CD14-positive monocyte (primary cell): ENCODE data around the gene AP4S1. TPM values are rescaled to one million over a fixed set of nuclear protein-coding genes. Genes with fewer than 3 reads are reported as not detected.

Experiments used
- DNase-seq, 3 donors: peaks; one replicate each; pipeline ENCODE4 v3.0.0-alpha.2; 2011 to 2022
- H2AFZ ChIP-seq: 2 replicates; pipeline ENCODE4 v1.6.0; 2012; ENCODE audit warnings: mild to moderate bottlenecking, low read depth, low read length, inconsistent platforms; ENCODE audit not compliant: insufficient read depth, poor library complexity, severe bottlenecking
- H3K27ac ChIP-seq, 2 donors: 1 replicate in 1 of 2; 2 replicates in 1 of 2; pipeline ENCODE4 v1.5.1; 2012 to 2013; ENCODE audit warnings: low read length in 2 of 2, control low read depth in 1 of 2, inconsistent platforms in 1 of 2, low read depth in 1 of 2, mild to moderate bottlenecking in 1 of 2
- H3K27me3 ChIP-seq, 2 donors: one replicate each; pipeline versions ENCODE4 v1.6.0 to v1.6.1; 2011 to 2013; ENCODE audit warnings: low read length in 2 of 2; ENCODE audit not compliant: control insufficient read depth in 2 of 2, insufficient read depth in 2 of 2
- H3K36me3 ChIP-seq, 2 donors: replicated peaks in 1 of 2; 1 replicate in 1 of 2; 2 replicates in 1 of 2; pipeline versions ENCODE4 v1.5.1 to v1.6.1; 2012 to 2013; ENCODE audit warnings: low read length in 2 of 2, control low read depth in 1 of 2, inconsistent platforms in 1 of 2, mild to moderate bottlenecking in 1 of 2; ENCODE audit not compliant: insufficient read depth in 2 of 2, control insufficient read depth in 1 of 2
- H3K4me1 ChIP-seq, 2 donors: 1 replicate in 1 of 2; 2 replicates in 1 of 2; pipeline versions ENCODE4 v1.5.1 to v1.6.1; 2012 to 2013; ENCODE audit warnings: low read length in 2 of 2, control low read depth in 1 of 2, inconsistent platforms in 1 of 2, mild to moderate bottlenecking in 1 of 2, moderate library complexity in 1 of 2; ENCODE audit not compliant: insufficient read depth in 2 of 2, control insufficient read depth in 1 of 2
- H3K4me2 ChIP-seq: replicated peaks from 2 replicates; pipeline ENCODE3; 2012; ENCODE audit warnings: low read length, moderate library complexity, mild to moderate bottlenecking; ENCODE audit not compliant: poor library complexity, severe bottlenecking; ENCODE audit errors: extremely low read depth
- H3K4me3 ChIP-seq, 3 experiments: fragments of 200-600 bp in 1 of 3; sonication (generic) in 1 of 3; replicated peaks in 1 of 3; 1 replicate in 2 of 3; 2 replicates in 1 of 3; pipeline ENCODE4 v1.5.1; 2011 to 2013; ENCODE audit warnings: low read length in 3 of 3, mild to moderate bottlenecking in 3 of 3, control low read depth in 2 of 3, low read depth in 2 of 3, inconsistent platforms in 1 of 3, moderate library complexity in 1 of 3
- H3K79me2 ChIP-seq: 2 replicates; pipeline ENCODE4 v1.6.0; 2012; ENCODE audit warnings: mild to moderate bottlenecking, control low read depth, inconsistent platforms, low read length, moderate library complexity; ENCODE audit not compliant: insufficient read depth
- H3K9ac ChIP-seq: 2 replicates; pipeline ENCODE4 v1.6.0; 2017; ENCODE audit warnings: low read length, mild to moderate bottlenecking; ENCODE audit not compliant: insufficient read depth, poor library complexity, severe bottlenecking
- H3K9me3 ChIP-seq, 2 donors: replicated peaks in 1 of 2; 1 replicate in 1 of 2; 2 replicates in 1 of 2; pipeline versions ENCODE4 v1.5.1 to v1.6.1; 2012 to 2013; ENCODE audit warnings: low read length in 2 of 2, control low read depth in 1 of 2; ENCODE audit not compliant: control insufficient read depth in 1 of 2, insufficient read depth in 1 of 2
- H4K20me1 ChIP-seq: 2 replicates; pipeline ENCODE4 v1.6.0; 2012; ENCODE audit warnings: mild to moderate bottlenecking, low read length, control low read depth, moderate library complexity; ENCODE audit not compliant: insufficient read depth
- H3K27ac Mint-ChIP-seq, 7 donors: one replicate each; pipeline ENCODE4 v1.8.0; 2020; ENCODE audit warnings: mild to moderate bottlenecking in 7 of 7, mixed read lengths in 7 of 7, moderate library complexity in 6 of 7, inconsistent platforms in 2 of 7
- H3K27me3 Mint-ChIP-seq, 3 donors: one replicate each; pipeline ENCODE4 v1.8.0; 2021 to 2022; ENCODE audit warnings: low read depth in 3 of 3, mild to moderate bottlenecking in 3 of 3, mixed read lengths in 3 of 3, moderate library complexity in 3 of 3, inconsistent platforms in 1 of 3
- H3K36me3 Mint-ChIP-seq, 2 donors: one replicate each; pipeline ENCODE4 v1.8.0; 2020; ENCODE audit warnings: mixed read lengths in 2 of 2, inconsistent platforms in 1 of 2, mild to moderate bottlenecking in 1 of 2
- H3K4me1 Mint-ChIP-seq: one replicate; pipeline ENCODE4 v1.8.0; 2020; ENCODE audit warnings: mild to moderate bottlenecking, mixed read lengths
- H3K4me3 Mint-ChIP-seq, 2 donors: one replicate each; pipeline ENCODE4 v1.8.0; 2020; ENCODE audit warnings: mild to moderate bottlenecking in 2 of 2, mixed read lengths in 2 of 2, moderate library complexity in 1 of 2
- H3K9me3 Mint-ChIP-seq, 7 donors: one replicate each; pipeline ENCODE4 v1.8.0; 2020 to 2022; ENCODE audit warnings: mixed read lengths in 7 of 7, mild to moderate bottlenecking in 6 of 7, moderate library complexity in 6 of 7, inconsistent platforms in 2 of 7
- WGBS: methylation state at CpG from one replicate; pipeline ENCODE4 v1.1.5; 2013; ENCODE audit warnings: missing lambda C conversion rate; ENCODE audit not compliant: insufficient coverage; 5-methylcytosine and 5-hydroxymethylcytosine counted together
- intact Hi-C, 2 donors: fragments of 100-400 bp; cut with micrococcal nuclease; formaldehyde crosslinking; loops; one replicate each; pipeline versions ENCODE4 v1.15.0 to v1.15.1; 2023
- polyA plus RNA-seq, 3 donors: library from polyadenylated mRNA; depleted of rRNA in 1 of 3; unstranded in 2 of 3; stranded (reverse) in 1 of 3; fragments of 300-500 nt in 2 of 3; fragments of >200 nt in 1 of 3; fragmentation: Illumina TruSeq in 2 of 3; gene quantifications; 1 replicate in 2 of 3; 2 replicates in 1 of 3; pipeline ENCODE4 v1.2.3, GENCODE V29; 2012 to 2021
- TF ChIP-seq, protein P1 (sequence below): fragments of 200-600 bp; IDR thresholded peaks from one replicate; pipeline ENCODE4 v1.8.0; 2022; ENCODE audit warnings: antibody characterized with exemption, mild to moderate bottlenecking

Gene AP4S1
- polyA plus RNA-seq, 3 donors = 1.7 to 5.1 (median 2.8) TPM

DNA sequence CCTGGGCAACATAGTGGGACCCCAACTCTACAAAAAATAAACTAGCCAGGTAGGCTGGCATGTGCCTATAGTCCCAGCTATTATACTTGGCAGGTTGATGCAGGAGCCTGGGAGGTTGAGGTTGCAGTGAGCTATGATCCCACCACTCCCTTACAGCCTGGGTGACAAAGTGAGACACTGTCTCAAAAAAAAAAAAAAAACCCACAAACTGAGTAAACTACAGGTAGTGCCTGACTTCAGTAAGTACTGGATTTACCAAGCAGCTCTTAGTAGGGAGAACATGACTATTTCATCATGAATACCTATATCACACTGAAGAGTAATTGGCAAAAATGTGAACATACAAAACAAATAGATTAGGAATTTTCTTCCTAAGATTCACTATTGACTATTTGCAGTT, 32.4 kb upstream of the AP4S1 start:
- H3K9me3 Mint-ChIP-seq = peaks cover 0 to 2% (median under 1%) of the 10 kb centered on the region in 7 donors

DNA sequence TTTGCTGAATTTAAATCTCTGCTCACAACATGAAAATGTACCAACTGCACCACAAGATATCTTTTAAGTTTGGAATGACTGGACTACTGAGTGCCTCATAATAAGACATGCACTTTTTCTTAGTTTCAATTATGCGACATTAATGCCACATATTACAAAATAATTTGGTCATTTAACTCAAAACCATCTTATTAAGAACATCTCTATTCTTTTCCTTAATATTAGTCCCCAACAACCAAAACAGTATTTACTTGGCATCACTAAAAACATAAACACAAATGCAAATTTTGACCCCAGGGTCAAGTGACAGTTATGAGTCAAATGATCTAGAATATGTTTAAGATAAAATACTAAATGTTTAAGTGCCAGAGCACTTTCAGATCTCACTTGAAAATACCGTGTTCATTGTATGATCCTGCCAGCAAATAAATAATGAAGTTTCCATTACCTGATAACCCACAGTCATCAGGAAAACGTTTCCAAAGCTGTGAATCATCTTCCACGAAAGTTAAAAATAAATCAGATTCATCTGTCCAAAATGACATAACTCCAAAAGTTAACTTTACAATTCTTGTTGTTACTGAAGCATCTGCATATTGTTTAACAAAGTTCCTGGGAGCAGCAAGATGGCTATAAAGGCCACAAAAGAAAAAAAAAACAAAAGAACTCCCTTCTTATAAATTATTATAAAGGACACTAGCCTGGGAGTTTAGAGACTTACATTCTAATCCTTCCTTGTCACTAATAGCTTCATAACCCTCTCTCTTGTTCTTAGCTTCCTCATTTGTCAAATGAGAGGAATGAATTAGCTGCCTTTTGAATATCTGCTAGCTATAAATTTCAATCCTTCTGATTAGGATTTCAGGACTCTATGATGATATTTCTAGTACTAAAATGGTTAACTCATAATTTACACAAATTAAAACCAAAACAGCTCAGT, 30.5 kb upstream of the AP4S1 start:
- peaks cover 14 to 25% of the 10 kb centered on the region in 2 donors for H3K4me1 ChIP-seq
- H3K79me2 ChIP-seq = peaks cover 91% of the 10 kb centered on the region
- peak; percentile 3 to 12 (median 10) for DNase-seq
- Mint-ChIP-seq H3K4me1 (peaks cover 26% of the 10 kb centered on the region), H3K27me3 (no peaks in the 10 kb centered on the region), H3K4me3 (peak overlapping the region in 1 of 2 donors; percentile 13), H3K27ac (peak overlapping the region; percentile 1 to 79 (median 52)), H3K36me3 (peaks cover 16 to 26% of the 10 kb centered on the region in 2 donors), H3K9me3 (peaks cover 7 to 18% (median 12%) of the 10 kb centered on the region in 7 donors)
- H3K36me3 ChIP-seq = peaks cover 0 to 21% of the 10 kb centered on the region in 2 donors
- TF ChIP-seq, protein P1, sequence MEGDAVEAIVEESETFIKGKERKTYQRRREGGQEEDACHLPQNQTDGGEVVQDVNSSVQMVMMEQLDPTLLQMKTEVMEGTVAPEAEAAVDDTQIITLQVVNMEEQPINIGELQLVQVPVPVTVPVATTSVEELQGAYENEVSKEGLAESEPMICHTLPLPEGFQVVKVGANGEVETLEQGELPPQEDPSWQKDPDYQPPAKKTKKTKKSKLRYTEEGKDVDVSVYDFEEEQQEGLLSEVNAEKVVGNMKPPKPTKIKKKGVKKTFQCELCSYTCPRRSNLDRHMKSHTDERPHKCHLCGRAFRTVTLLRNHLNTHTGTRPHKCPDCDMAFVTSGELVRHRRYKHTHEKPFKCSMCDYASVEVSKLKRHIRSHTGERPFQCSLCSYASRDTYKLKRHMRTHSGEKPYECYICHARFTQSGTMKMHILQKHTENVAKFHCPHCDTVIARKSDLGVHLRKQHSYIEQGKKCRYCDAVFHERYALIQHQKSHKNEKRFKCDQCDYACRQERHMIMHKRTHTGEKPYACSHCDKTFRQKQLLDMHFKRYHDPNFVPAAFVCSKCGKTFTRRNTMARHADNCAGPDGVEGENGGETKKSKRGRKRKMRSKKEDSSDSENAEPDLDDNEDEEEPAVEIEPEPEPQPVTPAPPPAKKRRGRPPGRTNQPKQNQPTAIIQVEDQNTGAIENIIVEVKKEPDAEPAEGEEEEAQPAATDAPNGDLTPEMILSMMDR = no peak
- WGBS = 0% methylated on average over 1 of the region's 4 CpGs
- H3K4me2 ChIP-seq = peak overlapping the region; percentile 5
- peaks cover 77% of the 10 kb centered on the region for H4K20me1 ChIP-seq
- no peak overlapping the region for H3K9ac ChIP-seq
- peaks cover 10 to 20% of the 10 kb centered on the region in 2 donors for H3K9me3 ChIP-seq
- no peak overlapping the region for H2AFZ ChIP-seq
- no peak overlapping the region for H3K4me3 ChIP-seq
- H3K27ac ChIP-seq = peak overlapping the region in 1 of 2 donors; percentile 64
- intact Hi-C loops = no loop called here
- no peaks in the 10 kb centered on the region for H3K27me3 ChIP-seq

More for the DNA sequence above, 32.4 kb upstream of the AP4S1 start:
- peaks cover 85% of the 10 kb centered on the region for H4K20me1 ChIP-seq
- no peak overlapping the region for H2AFZ ChIP-seq
- peaks cover 91% of the 10 kb centered on the region for H3K79me2 ChIP-seq
- H3K36me3 ChIP-seq = peaks cover 0 to 2% of the 10 kb centered on the region in 2 donors
- H3K27ac ChIP-seq = no peak overlapping the region
- H3K4me2 ChIP-seq = no peak overlapping the region
- H3K9me3 ChIP-seq = peaks cover 0 to 2% of the 10 kb centered on the region in 2 donors
- no peak overlapping the region for H3K4me3 ChIP-seq
- Mint-ChIP-seq H3K36me3 (peaks cover 8 to 12% of the 10 kb centered on the region in 2 donors), H3K4me3 (no peak overlapping the region), H3K27me3 (no peaks in the 10 kb centered on the region), H3K4me1 (peaks cover 29% of the 10 kb centered on the region), H3K27ac (peak overlapping the region in 1 of 7 donors; percentile 43)
- TF ChIP-seq, protein P1 = no peak
- no peak for DNase-seq
- no peak overlapping the region for H3K9ac ChIP-seq
- H3K27me3 ChIP-seq = no peaks in the 10 kb centered on the region
- H3K4me1 ChIP-seq = peaks cover 14 to 25% of the 10 kb centered on the region in 2 donors
- intact Hi-C loops = no loop called here
